ENCODE data around the gene SEC16B. TPM values are rescaled to one million over a fixed set of nuclear protein-coding genes. Genes with fewer than 3 reads are reported as not detected.

The SEC16B gene
- 3.1 to 3.7 TPM (median 3.2 TPM) in 3 replicates for total RNA-seq

- Mint-ChIP-seq H3K4me3 (no peak within 1 kb of the TSS), H3K27ac (no peak within 1 kb of the TSS), H3K4me1 (peaks cover 2% of the 10 kb centered on the region), H3K9me3 (peaks cover 8% of the 10 kb centered on the region), H3K27me3 (ENCODE audit: low read depth) (no peaks in the 10 kb centered on the region), H3K36me3 (no peaks in the 10 kb centered on the region)
- TF ChIP-seq CTCF (IDR thresholded peaks at IDR 0.05; ENCODE audit: unreplicated experiment): no peak
- DNase-seq (ENCODE audit: low spot score in 2 of 2, unreplicated experiment in 2 of 2): no peak
These were observed at the start of gene SEC16B for GRCh38 chr1:177969825-177970371. TSS of gene SEC16B (minus strand) at chr1:177970058. CDS start at chr1:177967981, 2,077 bp downstream.

- Mint-ChIP-seq H3K9me3 (peaks cover 30% of the 10 kb centered on the region), H3K4me3 (no peak overlapping the region), H3K27me3 (ENCODE audit: low read depth) (peaks cover 1% of the 10 kb centered on the region), H3K36me3 (peaks cover 18% of the 10 kb centered on the region), H3K4me1 (no peaks in the 10 kb centered on the region), H3K27ac (no peak overlapping the region)
- no peak for DNase-seq (ENCODE audit: low spot score in 2 of 2, unreplicated experiment in 2 of 2)
- no peak for TF ChIP-seq CTCF (IDR thresholded peaks at IDR 0.05; ENCODE audit: unreplicated experiment)
These were observed 49.8 kb upstream of the SEC16B start for GRCh38 chr1:178019622-178020021.

- Mint-ChIP-seq H3K9me3 (peaks cover 34% of the 10 kb centered on the region), H3K27me3 (ENCODE audit: low read depth) (peaks cover 1% of the 10 kb centered on the region), H3K27ac (no peak overlapping the region), H3K4me1 (no peaks in the 10 kb centered on the region), H3K36me3 (peaks cover 15% of the 10 kb centered on the region), H3K4me3 (no peak overlapping the region)
- no peak for DNase-seq (ENCODE audit: low spot score in 2 of 2, unreplicated experiment in 2 of 2)
- TF ChIP-seq CTCF (IDR thresholded peaks at IDR 0.05; ENCODE audit: unreplicated experiment): no peak
These were observed 49.4 kb upstream of the SEC16B start for GRCh38 chr1:178019208-178019607.

- DNase-seq (ENCODE audit: low spot score in 2 of 2, unreplicated experiment in 2 of 2): no peak
- Mint-ChIP-seq H3K9me3 (peaks cover 43% of the 10 kb centered on the region), H3K36me3 (peaks cover 15% of the 10 kb centered on the region), H3K27ac (no peak overlapping the region), H3K4me1 (no peaks in the 10 kb centered on the region), H3K4me3 (no peak overlapping the region), H3K27me3 (ENCODE audit: low read depth) (peaks cover 7% of the 10 kb centered on the region)
- TF ChIP-seq CTCF (IDR thresholded peaks at IDR 0.05; ENCODE audit: unreplicated experiment): no peak
These were observed 47.7 kb upstream of the SEC16B start for GRCh38 chr1:178017517-178017916.

GRCh38 chr1:178011864-178012503 is 42.1 kb upstream of the SEC16B start:
- peaks cover 7% of the 10 kb centered on the region for H3K27me3 Mint-ChIP-seq (ENCODE audit: low read depth)
- peaks cover 7% of the 10 kb centered on the region for H3K36me3 Mint-ChIP-seq
- DNase-seq (ENCODE audit: low spot score in 2 of 2, unreplicated experiment in 2 of 2): no peak
- peaks cover 32% of the 10 kb centered on the region for H3K9me3 Mint-ChIP-seq
- no peak for TF ChIP-seq CTCF (IDR thresholded peaks at IDR 0.05; ENCODE audit: unreplicated experiment)
- H3K4me1 Mint-ChIP-seq: peaks cover 10% of the 10 kb centered on the region
- H3K4me3 Mint-ChIP-seq: no peak overlapping the region
- no peak overlapping the region for H3K27ac Mint-ChIP-seq
